ENCODE measurements around the gene CARMIL3.
"Not testable (repeated sequence)": the region's sequence is repeated elsewhere in the genome, so short reads cannot be mapped to it uniquely, and the experiment has no call there.

The CARMIL3 gene

DNA sequence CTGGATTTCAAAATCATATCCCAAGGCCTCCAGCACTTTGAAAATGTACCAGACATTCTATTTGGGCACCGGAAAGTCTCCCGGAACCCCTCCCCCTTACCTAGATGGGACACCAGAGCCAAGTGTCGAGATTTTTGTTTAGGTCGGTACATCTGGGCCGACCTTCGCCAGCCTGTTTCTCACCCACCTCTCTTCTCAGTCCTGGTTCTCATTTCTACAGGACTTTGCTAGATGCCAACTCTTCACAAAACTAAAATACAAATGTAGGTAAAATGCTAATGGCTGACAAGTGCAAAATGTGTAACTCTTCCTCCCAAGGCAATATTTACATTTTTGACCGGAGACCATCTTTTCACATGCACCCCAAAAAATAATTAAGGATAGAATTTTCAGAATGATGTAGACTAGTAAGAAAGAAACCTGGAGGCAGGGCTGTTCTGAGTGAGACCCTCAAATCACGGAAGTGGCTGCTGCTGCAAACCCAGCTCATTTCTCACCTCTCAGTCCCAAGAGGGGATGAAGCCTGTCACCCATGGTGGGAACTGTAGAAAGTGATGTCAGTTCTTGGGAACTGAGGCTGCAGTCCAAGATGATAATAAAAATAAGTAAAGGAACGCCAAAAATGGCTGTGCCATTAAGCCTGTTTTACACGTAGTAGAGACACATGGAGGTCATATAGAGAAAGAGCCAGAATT lies 14.7 kb upstream of the CARMIL3 start:
- DNase-seq (ENCODE audit: low spot score) = not testable (repeated sequence)

DNA sequence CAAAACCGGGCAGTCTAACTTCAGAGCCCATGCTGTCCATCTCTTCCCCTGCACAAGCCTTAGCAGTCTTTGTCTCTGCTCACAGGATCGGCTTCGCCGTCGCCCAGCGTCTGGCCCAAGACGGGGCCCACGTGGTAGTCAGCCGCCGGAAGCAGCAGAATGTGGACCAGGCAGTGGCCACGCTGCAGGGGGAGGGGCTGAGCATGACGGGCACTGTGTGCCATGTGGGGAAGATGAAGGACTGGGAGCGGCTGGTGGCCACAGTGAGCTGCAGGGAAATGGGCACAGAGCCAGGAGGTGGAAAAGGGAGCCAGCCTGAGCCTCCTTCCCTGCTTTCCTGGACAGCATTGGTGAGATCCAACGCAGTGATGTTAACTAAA lies 14.2 kb upstream of the CARMIL3 start:
- peak; percentile 8 for DNase-seq (ENCODE audit: low spot score)

DNA sequence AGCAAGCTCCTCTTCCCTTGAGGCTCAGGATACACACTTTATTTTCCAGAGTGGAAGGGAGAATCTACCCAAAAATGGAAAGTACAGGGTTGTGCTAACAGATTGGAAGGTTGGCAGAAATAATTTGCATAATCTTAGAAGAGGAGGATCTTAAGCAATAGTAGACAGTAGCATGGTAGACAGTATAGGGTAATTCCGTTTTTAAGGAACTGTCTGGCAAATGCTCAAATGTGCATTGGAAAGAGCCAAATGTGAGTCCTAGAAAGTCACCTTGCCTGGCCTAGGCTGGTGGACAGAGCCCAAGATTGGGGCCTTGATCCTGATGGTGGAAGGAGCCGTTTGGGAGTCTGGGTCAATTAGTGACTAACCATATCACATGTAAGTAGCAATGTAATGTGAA lies 13.1 kb upstream of the CARMIL3 start:
- no peak for DNase-seq (ENCODE audit: low spot score)

DNA sequence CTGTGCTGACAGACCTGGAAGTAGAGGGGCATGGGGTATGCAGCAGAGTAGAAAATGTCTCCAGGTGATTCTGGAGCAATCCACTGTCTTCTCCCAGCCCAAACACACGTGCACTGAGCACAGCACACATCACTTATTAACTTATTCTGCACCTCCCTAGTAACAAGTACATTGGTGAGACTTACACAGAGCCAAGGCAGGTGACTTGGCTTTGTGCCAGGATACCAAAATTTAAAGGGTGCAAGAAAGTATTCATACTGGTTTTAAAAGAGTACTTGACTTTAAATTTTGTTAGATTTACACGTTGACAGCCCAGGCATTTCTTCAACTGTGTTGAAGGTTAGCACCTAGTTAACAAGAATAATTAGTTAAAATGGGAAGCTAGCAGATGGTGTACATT lies 11.1 kb upstream of the CARMIL3 start:
- DNase-seq (ENCODE audit: low spot score) = no peak

DNA sequence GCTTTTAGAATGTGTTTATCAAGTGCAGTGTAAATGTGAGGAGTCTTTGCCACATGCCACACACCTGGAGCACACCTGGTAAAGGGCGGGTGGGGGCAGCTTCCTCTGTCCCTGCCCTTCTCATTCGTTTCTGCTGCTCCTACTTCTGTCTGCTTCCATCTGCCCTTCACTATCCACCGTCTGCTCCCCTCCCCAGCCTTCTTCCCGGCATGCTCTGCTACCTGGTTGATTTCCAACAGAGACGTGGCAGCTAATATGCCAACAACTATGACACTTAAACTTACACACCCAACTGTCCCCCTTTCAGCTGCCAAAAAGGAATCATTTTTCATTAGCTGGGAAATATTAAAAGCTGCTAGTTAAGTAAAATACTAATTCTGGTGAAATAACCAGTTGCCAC lies 9.1 kb upstream of the CARMIL3 start:
- DNase-seq (ENCODE audit: low spot score) = no peak

DNA sequence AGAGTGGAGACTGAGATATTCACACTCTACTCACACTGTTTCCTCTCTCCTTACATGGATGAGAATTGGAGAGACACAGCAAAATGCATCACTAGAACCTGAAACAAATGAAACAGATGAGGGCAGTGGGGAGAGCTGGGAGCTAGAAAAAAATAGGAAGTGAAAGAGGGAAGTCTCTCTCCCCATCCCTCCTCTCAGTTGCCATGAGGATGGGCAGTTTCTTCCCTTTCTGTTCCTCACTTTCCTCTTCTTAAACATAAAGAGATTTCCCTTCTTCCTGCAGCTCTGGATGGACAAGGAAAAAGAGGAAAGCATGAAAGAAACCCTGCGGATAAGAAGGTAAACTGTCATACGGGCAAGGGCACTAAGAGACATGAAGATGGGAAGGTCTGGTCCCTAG lies 2.8 kb upstream of the CARMIL3 start:
- not testable (repeated sequence) for DNase-seq (ENCODE audit: low spot score)

DNA sequence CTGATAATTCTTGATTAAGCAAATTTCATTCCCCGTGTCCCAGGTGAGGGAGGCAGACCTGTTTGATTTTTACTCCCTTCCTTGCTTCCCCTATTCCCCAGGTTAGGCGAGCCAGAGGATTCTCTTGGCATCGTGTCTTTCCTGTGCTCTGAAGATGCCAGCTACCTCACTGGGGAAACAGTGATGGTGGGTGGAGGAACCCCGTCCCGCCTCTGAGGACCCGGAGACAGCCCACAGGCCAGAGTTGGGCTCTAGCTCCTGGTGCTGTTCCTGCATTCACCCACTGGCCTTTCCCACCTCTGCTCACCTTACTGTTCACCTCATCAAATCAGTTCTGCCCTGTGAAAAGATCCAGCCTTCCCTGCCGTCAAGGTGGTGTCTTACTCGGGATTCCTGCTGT lies 1.1 kb upstream of the CARMIL3 start:
- DNase-seq (ENCODE audit: low spot score) = not testable (repeated sequence)

DNA sequence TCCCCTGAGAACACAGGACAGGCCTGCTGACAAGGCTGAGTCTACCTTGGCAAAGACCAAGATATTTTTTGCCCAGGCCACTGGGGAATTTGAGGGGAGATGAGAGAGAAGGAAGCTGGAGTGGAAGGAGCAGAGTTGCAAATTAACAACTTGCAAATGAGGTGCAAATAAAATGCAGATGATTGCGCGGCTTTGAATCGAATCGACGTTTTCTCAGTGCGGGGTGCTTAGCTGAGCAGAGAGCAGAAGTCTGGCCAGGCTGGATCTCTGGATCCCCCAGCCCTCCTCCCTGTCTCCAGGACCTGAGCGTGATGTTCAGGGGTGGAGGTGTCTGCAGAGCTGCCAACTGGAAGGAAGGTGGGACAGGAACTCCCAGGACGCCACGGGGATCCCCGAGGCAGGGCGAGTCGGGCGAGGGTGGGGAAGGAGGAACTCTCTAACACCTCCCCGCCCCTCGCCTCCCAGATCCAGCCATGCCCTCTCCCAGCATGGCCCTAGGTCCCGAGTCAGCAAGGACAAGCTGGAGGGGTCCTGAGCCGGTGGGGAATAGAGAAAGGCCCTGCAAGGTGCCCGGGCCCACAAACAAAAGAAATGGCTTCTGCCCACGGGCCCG lies 527 bp upstream of the CARMIL3 start:
- no peak for DNase-seq (ENCODE audit: low spot score)

DNA sequence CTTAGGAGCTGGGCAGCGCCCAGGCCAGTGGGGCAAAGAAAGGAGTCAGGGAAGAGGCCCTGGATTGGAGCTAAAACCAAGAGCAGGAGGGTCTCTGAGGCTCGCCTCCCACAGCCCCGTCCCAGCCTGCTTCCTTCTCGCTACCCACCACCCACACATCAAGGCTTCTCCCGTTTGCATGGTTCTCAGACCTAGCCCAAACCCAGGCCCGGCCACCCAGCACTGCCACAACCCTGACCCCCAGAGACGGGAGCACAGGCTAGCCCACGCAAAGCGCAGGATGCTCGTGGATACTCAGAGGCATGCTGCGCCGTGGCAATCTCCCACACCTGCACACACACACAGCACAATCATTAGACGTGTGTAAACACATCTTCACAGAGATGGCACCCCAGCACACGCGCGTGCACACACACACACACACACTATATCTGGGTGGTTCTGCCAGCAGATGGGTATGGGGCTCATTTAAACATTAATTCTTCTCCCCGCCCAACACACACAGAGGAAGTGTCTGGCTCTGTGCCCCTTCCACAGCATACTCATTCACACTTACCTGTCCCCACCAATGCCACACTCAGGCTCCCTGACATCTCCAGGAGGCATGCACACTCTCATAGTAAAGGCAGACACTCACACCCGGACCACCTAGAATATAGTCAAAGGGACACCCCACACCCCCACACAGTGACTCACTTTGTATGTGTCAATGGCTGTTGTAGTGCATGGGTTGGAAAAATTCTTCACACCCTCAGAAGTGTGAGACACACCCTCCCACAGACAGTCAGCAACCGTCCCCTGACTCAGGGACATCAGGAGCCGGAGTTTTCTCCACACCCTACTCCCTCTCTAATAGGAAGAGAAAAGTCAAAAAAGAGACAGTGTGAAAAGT lies 1.1 kb downstream of the CARMIL3 start:
- DNase-seq (ENCODE audit: low spot score) = no peak

DNA sequence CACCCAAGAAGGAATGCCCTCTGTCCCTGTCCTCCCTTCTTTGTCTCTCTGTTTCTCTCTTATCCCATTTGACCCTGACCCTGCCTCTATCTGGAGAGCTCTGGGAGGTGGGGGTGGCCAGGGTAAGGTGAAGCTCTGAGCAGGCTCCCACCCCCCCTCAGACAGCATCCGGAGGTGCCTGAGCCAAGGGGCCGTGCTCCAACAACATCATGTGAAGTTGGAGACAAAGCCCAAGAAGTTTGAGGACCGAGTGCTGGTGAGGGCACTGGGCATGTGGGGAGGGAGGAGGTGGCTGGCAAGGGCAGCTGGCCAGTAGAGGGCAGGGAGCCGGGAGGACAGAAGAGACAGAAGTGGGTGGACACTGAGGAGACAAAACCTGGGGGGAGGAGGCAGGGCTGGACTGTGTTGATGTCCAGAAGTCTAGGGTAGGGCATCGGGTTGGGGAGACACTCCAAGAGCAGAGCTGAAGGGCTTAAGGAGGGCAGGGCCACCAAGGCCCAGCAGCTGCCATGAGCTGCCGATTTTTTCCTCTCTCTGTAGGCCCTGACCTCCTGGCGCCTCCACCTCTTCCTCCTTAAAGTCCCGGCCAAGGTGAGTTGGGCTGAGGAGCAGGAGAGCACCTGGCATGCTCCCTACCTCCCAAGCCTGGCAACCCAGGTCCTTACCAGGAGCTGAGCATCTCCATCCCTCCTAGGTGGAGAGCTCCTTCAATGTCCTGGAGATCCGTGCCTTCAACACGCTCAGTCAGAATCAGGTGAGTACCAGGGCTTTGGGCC lies 1.9 kb downstream of the CARMIL3 start:
- DNase-seq (ENCODE audit: low spot score) = no peak

DNA sequence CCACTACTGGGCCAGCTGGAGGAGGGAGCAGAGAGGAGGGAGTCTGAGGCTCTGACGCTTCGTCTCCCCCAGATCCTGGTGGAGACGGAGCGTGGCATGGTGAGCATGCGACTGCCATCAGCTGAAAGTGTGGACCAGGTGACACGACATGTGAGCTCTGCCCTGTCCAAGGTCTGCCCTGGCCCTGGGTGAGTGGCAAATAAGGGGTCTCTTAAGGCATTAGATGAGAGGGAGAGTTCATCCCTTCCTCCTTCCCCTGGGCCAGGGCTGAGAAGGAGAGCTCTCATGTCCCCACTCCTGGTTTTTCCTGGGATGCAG lies 2.5 kb downstream of the CARMIL3 start:
- no peak for DNase-seq (ENCODE audit: low spot score)

DNA sequence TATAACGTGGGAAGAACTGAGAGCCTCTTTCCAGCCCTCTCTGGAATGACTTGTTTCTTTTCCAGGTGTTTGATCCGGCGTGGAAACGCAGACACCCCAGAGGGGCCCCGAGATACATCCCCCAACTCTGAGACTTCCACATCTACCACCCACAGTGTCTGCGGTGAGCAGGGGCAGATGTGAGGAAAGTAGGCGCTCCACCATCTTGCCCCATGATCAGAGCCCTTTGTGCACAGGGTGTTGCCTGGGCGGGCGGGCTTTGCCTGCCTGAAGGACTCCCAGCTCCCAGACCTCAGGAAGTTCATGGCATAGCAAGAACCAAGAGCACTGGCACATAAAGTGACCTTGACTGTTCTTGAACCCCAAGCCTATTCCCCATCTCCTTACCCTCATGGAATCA lies 2.8 kb downstream of the CARMIL3 start:
- no peak for DNase-seq (ENCODE audit: low spot score)

DNA sequence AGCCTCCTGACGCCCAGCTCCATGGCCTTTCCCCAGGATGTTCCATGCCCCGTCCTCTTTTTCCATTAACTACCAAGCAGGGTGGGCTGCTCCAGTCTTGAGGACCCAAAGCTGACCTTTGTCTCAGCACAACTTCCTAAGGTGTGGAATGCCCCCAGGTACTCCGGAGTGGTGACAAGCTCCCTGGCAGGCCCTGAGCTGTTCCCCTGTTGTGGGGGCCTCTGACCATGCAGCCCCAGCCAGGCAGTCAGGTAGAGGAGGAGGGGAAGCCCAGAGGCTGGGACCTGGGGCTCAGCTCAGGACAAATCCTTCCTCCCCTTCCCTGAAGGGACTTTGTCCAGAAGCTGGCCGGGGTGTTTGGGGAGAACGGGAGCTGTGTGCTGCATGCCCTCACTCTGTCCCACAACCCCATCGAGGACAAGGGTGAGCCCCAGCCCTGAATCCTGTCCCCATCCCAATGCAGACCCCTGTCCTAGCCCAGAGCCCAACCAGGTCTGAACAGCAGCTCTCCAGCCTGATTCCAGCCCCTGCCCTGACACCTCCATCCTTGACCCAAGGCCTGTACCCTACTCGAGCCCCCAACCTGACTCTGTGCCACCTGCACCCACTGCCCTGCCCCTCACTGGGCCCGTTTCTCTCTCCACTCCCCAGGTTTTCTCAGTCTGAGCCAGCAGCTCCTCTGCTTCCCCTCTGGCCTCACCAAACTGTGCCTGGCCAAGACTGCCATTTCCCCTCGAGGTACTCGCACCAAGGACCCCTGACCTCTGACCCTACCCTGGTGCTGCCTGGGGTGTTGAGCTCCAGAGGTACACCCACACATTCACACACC lies 4.4 kb downstream of the CARMIL3 start:
- DNase-seq (ENCODE audit: low spot score) = no peak

DNA sequence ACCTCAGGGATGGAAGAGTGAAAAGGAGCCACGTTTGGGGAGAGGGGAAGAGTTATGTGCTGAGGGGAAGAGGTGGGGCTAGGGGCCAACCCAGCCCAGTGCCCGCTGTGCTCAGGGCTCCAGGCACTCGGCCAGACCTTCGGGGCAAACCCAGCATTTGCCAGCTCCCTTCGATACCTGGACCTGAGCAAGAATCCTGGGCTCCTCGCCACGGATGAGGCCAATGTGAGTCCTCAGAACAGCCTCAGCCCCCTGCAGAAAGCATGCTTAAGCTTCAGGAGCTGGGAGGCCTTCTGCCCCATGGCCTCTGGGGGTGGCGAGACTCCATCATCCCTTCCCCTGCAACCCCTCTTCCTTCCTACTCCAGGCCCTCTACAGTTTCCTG lies 5.0 kb downstream of the CARMIL3 start:
- DNase-seq (ENCODE audit: low spot score) = no peak

DNA sequence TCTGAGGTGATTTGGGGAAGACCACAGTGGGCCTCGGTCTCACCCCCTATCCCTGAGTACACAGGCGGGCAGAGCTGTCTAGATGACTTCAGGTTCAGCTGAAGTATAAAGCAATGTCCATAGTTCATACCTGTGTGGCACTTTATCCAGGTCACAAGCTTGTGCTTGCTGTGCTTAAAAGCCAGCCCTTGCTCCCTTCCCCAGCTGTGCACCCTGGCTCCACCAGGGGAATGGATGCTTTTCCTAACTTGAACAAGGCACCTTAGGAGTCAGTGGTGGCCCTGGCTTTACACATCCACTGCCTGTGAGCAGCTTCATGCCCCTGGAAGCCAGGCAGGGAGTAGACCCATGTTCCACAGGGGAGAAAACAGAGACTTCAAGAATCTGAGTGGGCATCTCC lies 5.5 kb downstream of the CARMIL3 start:
- DNase-seq (ENCODE audit: low spot score) = no peak

DNA sequence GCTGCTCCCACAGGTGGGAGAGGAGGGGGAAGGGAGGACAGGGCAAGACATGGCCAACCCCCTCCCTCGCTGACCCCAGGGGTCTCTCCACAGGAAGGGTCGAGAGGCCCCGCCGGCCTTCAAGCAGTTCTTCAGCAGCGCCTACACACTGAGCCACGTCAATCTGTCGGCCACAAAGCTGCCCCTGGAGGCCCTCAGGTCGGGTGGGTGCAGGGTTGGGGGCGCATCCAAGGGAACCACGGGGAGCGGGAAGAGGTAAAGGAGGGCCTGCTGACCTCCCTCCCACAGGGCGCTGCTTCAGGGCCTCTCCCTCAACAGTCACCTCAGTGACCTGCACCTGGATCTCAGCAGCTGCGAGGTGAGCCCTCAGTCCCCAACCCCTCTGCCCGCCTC lies 6.1 kb downstream of the CARMIL3 start:
- DNase-seq (ENCODE audit: low spot score) = no peak

DNA sequence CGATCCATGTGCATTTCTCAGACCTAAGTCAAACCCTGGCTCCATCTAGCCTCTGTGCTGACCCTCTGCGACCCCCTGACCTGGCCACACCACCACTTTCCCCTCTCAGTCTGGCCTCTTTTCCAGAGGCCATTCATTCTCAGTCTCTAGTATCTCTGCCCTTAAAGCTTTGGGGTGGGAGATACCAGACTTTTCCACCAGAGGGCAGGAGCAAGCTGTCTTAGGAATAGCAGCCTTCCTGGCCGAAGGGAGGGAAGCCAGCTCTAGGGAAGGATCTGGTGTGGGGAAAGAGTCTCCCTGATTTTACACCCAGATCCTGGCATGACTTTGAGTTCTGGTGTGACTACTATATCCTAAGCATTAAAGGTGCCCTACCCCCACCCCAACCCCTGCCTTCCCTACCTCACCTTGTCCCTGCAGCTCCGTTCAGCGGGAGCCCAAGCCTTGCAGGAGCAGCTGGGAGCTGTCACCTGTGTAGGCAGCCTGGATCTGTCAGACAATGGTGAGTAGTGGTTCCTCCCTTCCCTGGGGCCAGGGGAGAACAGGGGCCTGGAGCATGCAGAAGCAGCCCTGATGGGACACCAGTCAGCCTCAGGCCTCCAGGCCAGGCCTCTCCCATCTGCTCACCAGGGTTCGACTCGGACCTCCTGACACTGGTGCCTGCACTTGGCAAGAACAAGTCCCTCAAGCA lies 6.6 kb downstream of the CARMIL3 start:
- peak; percentile 73 for DNase-seq (ENCODE audit: low spot score)

DNA sequence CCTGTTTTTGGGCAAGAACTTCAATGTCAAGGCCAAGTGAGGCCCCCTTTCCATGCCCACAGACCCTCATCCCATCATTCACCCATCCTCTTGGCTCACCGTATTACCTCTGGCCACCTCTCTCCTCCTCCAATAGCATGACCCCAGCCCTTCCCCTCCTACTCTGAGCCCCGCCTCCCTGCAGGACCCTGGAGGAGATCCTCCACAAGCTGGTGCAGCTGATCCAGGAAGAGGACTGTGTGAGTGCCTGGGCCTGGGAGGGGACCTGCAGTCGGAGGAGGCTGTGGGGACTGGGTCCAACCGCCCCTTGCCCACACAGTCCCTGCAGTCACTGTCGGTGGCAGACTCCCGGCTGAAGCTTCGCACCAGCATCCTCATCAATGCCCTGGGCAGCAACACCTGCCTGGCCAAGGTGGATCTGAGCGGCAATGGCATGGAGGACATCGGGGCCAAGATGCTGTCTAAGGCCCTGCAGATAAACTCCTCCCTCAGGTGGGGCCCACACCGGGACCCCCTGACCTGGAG lies 7.2 kb downstream of the CARMIL3 start:
- DNase-seq (ENCODE audit: low spot score) = no peak

DNA sequence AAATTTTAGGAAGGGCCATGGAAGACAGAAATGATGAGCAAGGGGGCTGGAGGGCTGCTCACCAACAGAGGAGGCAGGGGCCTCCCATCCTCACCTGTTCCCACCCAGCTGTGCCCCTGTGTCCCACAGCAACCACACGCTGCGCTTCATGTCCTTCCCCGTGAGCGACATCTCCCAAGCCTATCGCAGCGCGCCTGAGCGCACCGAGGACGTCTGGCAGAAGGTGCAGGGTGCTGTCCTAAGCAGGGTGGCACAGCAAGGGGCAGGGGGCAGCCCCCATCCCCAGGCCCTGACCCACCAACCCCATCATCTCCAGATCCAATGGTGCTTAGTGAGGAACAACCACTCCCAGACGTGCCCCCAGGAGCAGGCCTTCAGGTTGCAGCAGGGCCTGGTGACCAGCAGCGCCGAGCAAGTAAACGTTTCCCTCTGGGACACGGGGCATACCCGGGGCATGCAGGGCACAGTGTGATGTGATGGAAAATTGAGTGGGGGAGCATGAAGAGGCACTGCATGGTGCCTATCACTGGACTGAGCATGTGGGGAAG lies 8.1 kb downstream of the CARMIL3 start:
- DNase-seq (ENCODE audit: low spot score) = no peak

DNA sequence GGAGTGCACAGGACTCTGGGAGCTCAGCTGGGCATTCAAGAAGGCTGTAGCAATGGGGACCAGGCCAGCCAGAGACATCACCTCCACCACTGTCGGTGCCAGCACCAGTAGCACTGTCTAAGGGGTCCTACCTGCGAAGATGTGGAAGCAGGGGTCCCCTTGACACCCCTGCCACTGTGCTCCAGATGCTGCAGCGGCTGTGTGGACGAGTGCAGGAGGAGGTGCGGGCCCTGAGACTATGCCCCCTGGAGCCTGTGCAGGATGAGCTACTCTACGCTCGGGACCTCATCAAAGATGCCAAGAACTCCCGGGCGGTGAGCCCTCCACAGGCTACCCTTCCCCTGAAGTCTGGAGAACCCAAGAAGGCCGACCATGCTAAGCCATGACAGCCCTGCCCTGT lies 8.6 kb downstream of the CARMIL3 start:
- DNase-seq (ENCODE audit: low spot score) = no peak
